Parathyroid adenoma (tissue), 2 donors: ENCODE results near the gene LAMC2.

Source experiments
- H2AFZ ChIP-seq: fragments of 300-600 bp; sonication (generic); one replicate; pipeline ENCODE4 v1.7.0; 2017; ENCODE audit warnings: antibody characterized with exemption, mild to moderate bottlenecking
- H3K27ac ChIP-seq: fragments of 300-600 bp; sonication (generic); one replicate; pipeline ENCODE4 v1.7.0; 2017
- H3K27me3 ChIP-seq: fragments of 300-600 bp; sonication (generic); one replicate; pipeline ENCODE4 v1.7.0; 2017; ENCODE audit warnings: low read length; ENCODE audit not compliant: control insufficient read depth, insufficient read depth
- H3K36me3 ChIP-seq: fragments of 300-600 bp; sonication (generic); one replicate; pipeline ENCODE4 v1.7.0; 2017; ENCODE audit warnings: low read length; ENCODE audit not compliant: control insufficient read depth, insufficient read depth
- H3K4me1 ChIP-seq: fragments of 300-600 bp; sonication (generic); one replicate; pipeline ENCODE4 v1.7.0; 2017; ENCODE audit warnings: control low read depth
- H3K4me2 ChIP-seq: fragments of 300-600 bp; sonication (generic); one replicate; pipeline ENCODE4 v1.7.0; 2017; ENCODE audit warnings: low read length
- H3K4me3 ChIP-seq: fragments of 300-600 bp; sonication (generic); one replicate; pipeline ENCODE4 v1.7.0; 2017; ENCODE audit warnings: low read depth, low read length
- H3K79me2 ChIP-seq: fragments of 300-600 bp; sonication (generic); one replicate; pipeline ENCODE4 v1.7.0; 2017; ENCODE audit warnings: control low read depth
- H3K9ac ChIP-seq: fragments of 300-600 bp; sonication (generic); one replicate; pipeline ENCODE4 v1.7.0; 2017; ENCODE audit warnings: mild to moderate bottlenecking
- H3K9me3 ChIP-seq: fragments of 300-600 bp; sonication (generic); one replicate; pipeline ENCODE4 v1.7.0; 2017; ENCODE audit warnings: low read length; ENCODE audit not compliant: control insufficient read depth
- CTCF ChIP-seq: fragments of 300-600 bp; sonication (generic); IDR thresholded peaks from one replicate; pipeline ENCODE4 v1.7.0; 2017; ENCODE audit warnings: antibody characterized with exemption, mild to moderate bottlenecking
- donor health status: primary hyperparathyroidism.

LAMC2 gene

DNA sequence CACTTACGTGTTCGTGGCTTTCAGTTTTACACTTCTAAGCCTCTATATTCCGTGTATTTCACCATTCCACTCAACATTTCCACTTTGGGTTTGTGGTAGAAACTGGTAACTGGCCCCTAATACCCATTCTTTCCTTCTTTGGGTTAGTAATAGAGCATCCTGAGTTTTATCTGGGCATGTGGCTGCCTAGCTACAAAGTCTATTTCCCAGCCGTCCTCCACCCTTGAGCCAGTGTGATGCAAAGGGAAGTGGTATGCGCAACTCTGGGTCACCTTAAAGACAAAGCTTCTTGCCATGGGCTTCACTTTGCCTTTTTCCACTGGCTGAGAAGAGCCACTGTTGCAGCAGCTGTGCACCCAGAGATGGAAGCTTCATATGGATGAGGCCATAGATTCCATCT, 73.9 kb downstream of the LAMC2 start:
- H3K27me3 ChIP-seq: no peaks in the 10 kb centered on the region
- H2AFZ ChIP-seq: no peak overlapping the region
- no peak overlapping the region for H3K9ac ChIP-seq
- no peaks in the 10 kb centered on the region for H3K36me3 ChIP-seq
- H3K27ac ChIP-seq: no peak overlapping the region
- no peak for TF ChIP-seq CTCF
- H3K4me2 ChIP-seq: no peak overlapping the region
- peaks cover 2% of the 10 kb centered on the region for H3K9me3 ChIP-seq
- H3K4me3 ChIP-seq: no peak overlapping the region
- no peaks in the 10 kb centered on the region for H3K79me2 ChIP-seq
- no peaks in the 10 kb centered on the region for H3K4me1 ChIP-seq

DNA sequence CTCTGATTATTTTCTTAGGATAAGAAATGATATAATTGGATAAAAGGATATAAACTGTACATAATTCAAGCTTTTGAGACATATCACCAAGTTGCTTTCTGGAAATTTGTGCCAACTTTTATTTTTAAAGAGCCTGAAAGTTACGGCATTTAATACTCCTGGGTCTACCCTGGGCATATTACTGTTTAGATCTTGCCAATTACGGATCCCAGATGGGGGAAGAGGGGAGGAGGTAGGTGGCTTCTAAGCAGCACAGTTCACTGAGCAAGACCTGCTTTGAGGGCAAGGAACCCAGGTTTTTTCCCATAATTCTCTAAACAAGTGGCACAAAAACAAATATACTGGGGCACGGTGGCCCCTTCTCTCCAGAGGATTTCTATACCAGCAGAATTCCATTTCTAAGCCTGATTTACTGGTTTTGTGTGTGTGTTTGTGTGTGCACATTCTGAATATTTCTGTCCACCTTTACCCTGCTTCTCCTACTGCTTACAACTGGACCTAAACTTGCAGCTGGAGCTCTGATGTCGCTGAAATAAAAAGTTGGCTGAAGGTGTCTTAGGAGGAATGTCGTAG, 76.7 kb downstream of the LAMC2 start:
- H3K4me3 ChIP-seq: no peak overlapping the region
- H3K79me2 ChIP-seq: no peaks in the 10 kb centered on the region
- no peaks in the 10 kb centered on the region for H3K27me3 ChIP-seq
- no peak overlapping the region for H3K9ac ChIP-seq
- no peaks in the 10 kb centered on the region for H3K9me3 ChIP-seq
- H3K36me3 ChIP-seq: no peaks in the 10 kb centered on the region
- TF ChIP-seq CTCF: no peak
- H3K27ac ChIP-seq: no peak overlapping the region
- H2AFZ ChIP-seq: no peak overlapping the region
- no peak overlapping the region for H3K4me2 ChIP-seq
- H3K4me1 ChIP-seq: no peaks in the 10 kb centered on the region

- no peak for TF ChIP-seq CTCF
- Histone ChIP-seq H3K4me1 (no peaks in the 10 kb centered on the region), H3K79me2 (no peaks in the 10 kb centered on the region), H3K9ac (no peak overlapping the region), H3K9me3 (no peaks in the 10 kb centered on the region), H3K27ac (no peak overlapping the region), H3K27me3 (no peaks in the 10 kb centered on the region), H3K4me2 (no peak overlapping the region), H3K36me3 (no peaks in the 10 kb centered on the region), H2AFZ (no peak overlapping the region), H3K4me3 (no peak overlapping the region)
Observed at GRCh38 chr1:183263886-183264602, 78.0 kb downstream of the LAMC2 start.

GRCh38 chr1:183267646-183268431, 81.8 kb downstream of the LAMC2 start:
- H3K79me2 ChIP-seq: no peaks in the 10 kb centered on the region
- TF ChIP-seq CTCF: no peak
- no peaks in the 10 kb centered on the region for H3K27me3 ChIP-seq
- no peak overlapping the region for H3K4me3 ChIP-seq
- H3K36me3 ChIP-seq: no peaks in the 10 kb centered on the region
- no peaks in the 10 kb centered on the region for H3K9me3 ChIP-seq
- no peak overlapping the region for H3K9ac ChIP-seq
- H3K4me2 ChIP-seq: no peak overlapping the region
- H3K27ac ChIP-seq: no peak overlapping the region
- no peak overlapping the region for H2AFZ ChIP-seq
- no peaks in the 10 kb centered on the region for H3K4me1 ChIP-seq
